Stimulated activated CD4-positive, alpha-beta T cell treated with anti-CD3 and anti-CD28 coated beads, Interleukin-15, amount 100 ng/mL, for 48 hours (primary cell): Measurements from ENCODE around the gene ADM2.
"Not testable (repeated sequence)": the region's sequence is repeated elsewhere in the genome, so short reads cannot be mapped to it uniquely, and the experiment has no call there.

Experiments
- DNase-seq, 2 donors: peaks; one replicate each; pipeline ENCODE4 v3.0.0-alpha.2; 2020; ENCODE audit warnings: low read depth in 2 of 2

The ADM2 gene

DNA sequence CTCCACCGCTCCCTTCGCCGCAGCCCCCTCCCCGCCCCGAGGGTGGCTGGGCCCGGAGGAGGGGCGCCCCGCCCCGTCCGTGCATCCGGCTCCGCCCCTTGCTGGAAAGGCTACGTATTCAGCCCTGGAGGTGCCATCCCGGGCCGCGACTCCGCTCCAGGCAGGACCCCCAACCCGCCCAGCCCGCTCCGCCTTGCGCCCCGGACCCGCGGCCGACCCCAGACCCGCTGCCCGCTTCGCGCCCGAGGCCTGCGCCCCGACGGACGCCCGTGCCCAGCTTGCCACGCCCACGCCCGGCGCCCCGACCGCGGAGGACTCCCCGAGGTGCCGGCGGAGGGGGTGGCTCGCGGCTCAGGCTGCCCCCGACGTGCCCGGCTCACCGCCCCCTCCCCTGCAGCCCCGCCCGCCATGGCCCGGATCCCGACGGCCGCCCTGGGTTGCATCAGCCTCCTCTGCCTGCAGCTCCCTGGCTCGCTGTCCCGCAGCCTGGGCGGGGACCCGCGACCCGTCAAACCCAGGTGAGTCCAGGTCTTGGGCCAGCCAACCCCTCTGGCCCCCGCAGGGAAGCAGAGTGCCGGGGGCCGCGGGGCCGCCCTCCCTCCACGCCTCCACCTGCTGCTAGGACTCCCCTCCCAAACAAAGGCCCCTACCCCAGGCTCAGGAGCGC, at the start of gene ADM2:
Gene ADM2 (plus strand): TSS at position 104 of the 667 bp plus-strand sequence. CDS start 305 bp downstream, at position 409.
- peak in 1 of 2 donors; percentile 50 for DNase-seq

GRCh38 chr22:50432131-50432876, 49.0 kb upstream of the ADM2 start:
- no peak for DNase-seq

DNA sequence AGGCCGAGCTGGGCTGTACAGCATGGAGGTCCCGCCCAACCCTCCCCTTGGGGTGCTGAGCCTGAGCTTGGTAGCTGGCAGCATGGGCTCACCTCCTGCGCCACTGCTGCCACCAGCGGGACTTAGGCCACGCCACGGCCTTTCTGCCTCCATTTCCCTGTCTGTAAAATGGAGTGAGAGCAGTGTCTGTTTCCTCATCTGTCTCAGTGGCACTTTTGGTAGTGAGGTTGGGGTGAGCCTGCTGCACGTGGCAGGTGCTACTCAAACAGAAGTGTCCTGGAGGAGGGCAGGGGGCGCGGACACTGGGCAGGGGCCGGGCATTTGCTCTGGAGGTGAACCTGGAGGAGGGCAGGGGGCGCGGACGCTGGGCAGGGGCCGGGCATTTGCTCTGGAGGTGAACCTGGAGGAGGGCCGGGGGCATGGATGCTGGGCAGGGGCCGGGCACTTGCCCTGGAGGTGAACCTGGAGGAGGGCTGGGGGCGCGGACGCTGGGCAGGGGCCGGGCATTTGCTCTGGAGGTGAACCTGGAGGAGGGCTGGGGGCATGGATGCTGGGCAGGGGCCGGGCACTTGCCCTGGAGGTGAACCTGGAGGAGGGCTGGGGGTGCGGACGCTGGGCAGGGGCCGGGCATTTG, 48.3 kb upstream of the ADM2 start:
- not testable (repeated sequence) for DNase-seq

GRCh38 chr22:50434849-50435248, 46.5 kb upstream of the ADM2 start:
- DNase-seq = no peak

DNA sequence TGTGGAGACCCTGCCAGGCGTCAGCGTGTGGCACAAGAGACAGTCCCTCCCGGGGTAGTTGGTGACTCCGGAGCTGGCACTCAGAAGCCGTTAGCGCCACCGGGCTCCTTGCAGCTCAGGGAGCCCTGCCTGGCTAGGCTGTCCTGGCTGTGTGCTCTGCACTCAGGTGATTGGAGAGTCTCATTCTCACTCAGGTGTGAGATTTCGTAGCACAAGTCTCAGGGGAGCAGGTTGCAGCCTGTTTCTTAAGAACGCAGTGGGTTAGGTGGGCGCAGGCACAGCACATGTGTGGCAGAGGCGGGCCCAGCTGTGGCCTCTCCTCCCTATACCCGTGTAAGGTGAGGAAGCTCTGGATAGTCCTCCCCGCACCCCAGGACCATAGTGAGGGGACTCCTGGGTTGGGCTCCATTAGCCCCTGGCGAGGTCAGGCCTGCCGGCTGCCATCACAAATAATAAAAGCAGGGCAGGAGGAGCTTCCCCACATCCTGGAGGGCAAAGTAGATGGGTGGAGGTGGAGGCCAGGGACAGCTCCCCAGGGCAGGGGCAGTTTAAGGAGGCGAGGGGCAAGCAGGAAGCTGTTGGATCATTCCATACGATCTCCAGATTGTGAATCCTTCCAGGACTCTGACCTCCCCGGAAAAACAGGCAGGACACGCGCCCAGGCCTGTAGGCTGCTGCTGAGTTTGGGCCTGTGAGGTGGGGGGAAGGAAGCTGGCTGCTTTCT, 45.9 kb upstream of the ADM2 start:
- DNase-seq = no peak

DNA sequence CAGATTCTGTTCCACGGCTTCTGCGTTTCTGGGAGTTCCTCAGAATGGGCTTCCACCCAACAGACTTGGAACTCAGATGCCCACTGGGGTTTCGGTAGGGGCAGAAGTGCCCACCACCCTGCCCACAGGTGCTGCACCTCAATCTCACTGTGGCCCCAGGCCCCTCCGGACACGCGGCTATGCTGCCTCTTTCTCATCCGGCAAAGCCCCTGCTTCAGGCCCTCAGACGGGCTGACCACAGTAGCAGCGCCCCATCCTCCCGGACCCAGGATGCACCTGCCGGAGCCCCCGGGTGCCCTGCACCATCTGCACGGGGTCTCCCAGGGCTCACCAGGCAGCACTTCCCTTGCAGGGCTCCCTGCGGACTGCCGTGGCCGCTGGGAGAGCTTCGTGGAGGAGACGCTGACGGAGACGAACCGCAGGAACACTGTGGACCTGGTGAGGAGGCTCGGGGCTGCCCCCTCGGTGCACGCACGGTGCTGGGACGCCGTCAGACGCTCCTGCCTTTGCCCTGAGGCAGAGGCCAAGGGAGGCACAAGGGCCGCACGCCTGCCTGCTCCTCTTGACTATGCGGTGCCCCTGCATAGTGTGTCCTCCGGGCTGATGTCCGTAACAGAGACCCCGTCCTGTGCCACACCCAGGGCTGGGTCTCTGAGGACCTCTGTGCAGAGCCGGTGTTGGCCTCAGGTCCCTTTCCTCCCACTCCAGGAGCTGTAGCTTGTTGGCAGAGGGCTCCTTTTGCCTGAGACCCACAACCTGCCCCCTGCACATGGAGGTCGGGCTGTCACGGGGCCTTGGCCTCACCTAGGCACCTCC, 45.1 kb upstream of the ADM2 start:
- no peak for DNase-seq

DNA sequence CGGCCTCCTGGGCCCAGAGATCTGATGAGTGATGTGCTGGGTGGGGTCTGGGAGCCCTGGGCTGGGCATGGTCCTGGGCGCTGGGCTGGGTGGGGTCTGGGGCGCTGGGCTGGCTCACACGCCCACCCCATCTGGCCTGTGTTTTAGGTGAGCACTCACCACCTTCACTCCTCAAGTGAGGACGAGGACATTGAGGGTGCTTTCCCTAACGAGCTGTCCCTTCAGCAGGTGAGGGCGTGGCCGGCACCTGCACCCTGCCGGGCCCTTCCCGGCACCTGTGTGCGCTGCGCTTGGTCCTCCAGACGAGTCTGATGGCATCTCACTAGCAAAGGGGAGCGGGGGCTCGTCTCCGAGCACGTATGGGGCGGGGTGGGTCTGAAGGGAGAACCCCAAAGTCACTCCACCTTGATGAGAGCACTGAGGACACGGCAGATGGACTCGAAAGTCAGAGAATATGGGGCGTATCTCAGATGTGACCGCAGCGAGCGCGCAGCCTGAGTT, 44.5 kb upstream of the ADM2 start:
- no peak for DNase-seq

DNA sequence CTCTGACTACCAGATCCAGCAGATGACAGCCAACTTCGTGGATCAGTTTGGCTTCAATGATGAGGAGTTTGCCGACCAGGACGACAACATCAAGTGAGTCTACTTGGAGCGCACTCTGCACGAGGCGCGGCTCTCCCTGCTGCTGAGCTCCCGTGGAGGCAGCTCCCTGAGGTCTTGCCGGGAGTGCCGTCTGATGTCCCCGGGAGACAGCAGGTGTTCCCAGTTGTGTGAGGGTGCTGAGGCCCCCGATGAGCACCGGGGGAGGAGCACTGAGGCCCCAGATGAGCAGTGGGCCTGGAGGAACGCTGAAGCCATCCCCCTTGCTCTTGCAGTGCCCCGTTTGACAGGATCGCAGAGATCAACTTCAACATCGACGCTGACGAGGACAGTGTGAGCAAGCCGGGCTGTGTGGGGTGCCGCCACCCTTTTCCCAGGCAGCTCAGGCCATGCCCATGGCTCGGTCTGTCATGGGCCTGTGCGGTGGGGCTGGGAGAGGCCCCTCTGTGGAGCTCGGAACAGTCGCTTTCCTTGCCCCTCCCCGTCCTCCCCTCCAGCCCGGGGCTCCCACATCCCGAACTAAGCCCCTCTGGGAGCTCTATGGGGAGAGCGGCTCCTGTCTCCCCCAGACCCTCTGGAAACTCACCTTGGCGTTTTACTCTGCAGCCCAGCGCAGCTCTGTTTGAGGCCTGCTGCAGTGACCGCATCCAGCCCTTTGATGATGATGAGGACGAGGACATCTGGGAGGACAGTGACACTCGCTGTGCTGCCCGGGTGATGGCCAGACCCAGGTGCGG, 43.6 kb upstream of the ADM2 start:
- DNase-seq = no peak

DNA sequence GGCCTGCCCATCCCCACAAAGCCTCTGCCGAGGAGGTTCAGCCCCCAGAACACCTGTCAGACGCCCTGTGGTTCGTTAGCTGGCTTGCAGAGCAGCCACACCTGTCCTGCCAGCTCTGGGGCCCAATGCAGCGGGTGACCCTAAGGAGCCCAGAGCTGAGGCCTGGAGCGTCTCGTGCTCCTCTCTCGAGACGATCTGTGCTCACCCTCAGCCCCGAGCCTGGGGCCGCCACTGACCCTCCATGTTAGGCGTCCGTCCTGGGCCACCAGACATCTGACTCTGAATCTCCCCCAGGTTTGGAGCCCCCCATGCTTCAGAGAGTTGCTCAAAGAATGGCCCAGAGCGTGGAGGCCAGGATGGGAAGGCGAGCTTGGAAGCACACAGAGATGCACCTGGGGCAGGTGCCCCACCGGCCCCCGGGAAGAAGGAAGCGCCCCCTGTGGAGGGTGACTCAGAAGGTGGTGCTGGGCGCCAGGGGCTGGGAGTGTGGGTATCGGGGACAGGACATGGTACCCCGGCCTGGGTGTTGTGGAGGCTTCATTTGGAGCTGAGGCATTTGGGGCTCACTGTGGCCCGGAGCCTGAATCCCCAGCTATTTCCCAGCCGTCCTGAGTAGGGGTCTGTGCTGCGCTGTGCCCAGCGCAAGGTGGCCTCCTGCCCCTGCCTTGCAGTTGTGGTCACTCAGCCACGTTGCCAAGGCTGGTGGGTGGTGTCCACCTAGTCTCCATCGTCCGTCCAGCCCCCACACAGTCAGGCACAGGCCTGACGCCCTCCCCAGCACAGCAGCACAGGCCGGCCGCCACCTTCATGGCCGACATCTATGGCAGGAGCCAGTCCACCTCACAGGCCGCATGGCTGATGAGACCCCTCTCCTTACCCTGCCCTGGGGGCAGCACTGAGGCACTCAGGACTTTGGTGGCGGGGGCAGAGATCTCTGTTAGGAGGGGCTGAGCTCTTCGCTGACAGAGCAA, 42.8 kb upstream of the ADM2 start:
- no peak for DNase-seq

- DNase-seq = no peak
Measured at GRCh38 chr22:50439314-50439870, 42.0 kb upstream of the ADM2 start.

DNA sequence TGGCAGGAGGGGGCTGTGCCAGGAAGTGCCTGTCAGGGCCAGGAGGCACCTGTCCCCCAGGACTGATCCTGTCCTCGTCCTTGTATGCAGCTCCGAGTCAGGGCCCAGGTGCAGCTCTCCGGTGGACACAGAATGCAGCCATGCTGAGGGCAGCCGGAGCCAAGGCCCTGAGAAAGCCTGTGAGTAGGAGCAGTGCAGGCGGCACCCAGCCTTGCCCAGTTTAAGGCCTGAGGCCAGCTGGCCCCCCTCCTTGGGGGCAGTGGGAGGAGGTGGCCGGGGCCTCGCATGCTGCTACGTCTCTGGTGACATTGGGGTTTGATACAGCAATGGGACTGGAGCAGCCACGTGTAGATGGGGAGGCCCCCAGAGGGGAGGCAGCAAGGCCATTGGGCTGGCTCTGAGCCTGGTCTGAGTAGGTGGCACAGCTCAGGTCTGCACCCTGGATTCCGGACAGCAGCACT, 41.4 kb upstream of the ADM2 start:
- no peak for DNase-seq

GRCh38 chr22:50440544-50441249, 40.6 kb upstream of the ADM2 start:
- DNase-seq = no peak

DNA sequence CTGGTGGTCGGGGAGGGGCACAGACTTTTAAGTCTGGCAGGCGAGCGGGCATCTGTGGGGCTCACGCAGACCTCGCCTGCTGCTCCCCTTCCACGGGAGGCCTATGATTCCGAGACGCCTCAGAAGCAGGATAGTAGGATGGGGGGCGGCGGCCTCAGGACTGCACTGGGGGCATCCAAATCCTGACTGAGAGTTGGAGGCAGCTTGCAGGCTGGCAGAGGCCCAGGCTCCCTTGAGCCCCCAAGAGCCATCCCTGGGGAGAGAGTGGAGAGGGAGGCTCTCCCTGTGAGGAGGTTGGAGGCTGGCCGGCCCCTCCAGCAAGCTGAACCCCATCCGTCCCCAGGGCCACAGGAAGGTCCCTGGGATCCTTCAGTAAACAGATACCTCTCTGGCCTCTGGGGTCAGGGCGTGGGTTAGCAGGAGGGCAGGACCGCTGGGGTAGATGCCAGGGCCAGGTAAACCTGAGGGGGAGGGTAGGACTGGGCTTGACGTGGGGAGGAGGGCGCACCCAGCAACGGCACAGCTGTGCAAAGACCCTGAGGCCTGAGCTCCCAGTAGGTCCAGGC, 39.8 kb upstream of the ADM2 start:
- DNase-seq = no peak

GRCh38 chr22:50443197-50443596, 38.1 kb upstream of the ADM2 start:
- no peak for DNase-seq

DNA sequence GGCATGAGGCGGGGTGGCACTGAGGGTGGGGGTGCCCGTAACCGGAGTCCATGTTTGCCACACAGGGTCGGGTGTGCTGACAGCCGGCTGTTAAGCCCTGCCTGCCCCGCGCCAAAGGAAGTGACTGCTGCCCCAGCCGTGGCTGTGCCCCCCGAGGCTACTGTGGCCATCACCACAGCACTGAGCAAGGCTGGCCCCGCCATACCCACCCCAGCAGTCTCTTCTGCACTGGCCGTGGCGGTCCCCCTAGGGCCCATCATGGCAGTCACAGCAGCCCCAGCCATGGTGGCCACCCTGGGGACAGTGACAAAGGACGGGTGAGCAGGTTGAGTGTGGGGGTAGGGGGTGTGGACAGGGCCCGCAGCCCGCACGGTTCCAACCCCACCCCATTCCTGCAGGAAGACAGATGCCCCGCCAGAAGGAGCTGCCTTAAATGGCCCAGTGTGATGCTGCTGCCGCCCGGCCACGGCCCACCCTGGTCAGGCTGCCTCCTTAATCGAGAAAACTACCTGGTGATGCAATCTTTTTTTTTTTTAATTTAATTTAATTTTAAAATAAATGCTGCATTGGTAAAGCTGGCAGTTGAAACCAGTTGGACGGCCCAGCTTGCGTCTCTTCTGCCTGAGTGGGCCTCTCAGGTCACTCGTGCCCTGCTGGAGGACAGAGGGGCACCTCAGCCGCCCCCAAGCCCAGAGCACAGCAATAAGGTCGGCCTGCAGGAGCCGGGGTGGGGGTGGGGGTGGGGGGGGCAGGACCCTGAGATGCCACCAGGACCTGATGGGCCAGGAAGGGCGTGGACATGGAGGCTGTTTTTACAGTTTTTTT, 37.3 kb upstream of the ADM2 start:
- no peak for DNase-seq

DNA sequence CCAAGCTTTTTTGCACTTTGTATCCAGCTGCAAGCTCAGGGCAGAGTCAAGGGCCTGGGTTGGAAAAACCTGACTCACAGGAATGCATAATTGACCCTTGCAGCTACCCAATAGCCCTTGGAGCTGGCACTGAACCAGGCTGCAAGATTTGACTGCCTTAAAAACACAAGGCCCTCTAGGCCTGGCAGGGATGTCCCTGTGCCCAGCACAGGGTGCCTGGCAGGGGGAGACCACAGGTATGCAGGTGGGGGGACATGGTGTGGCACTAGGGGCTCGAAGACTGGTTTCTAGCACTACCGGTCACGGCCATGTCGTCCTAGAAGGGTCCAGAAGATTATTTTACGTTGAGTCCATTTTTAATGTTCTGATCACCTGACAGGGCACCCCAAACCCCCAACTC, 36.7 kb upstream of the ADM2 start:
- no peak for DNase-seq
